ENCODE data around the gene RALA. TPM values are rescaled to one million over a fixed set of nuclear protein-coding genes. Genes with fewer than 3 reads are reported as not detected.
A peak's percentile ranks its signal among the peaks of the same experiment; 100 is the strongest.

RALA gene
- total and polyA plus RNA-seq, 4 donors: 5.7 to 18.8 (median 9.2) TPM

DNA sequence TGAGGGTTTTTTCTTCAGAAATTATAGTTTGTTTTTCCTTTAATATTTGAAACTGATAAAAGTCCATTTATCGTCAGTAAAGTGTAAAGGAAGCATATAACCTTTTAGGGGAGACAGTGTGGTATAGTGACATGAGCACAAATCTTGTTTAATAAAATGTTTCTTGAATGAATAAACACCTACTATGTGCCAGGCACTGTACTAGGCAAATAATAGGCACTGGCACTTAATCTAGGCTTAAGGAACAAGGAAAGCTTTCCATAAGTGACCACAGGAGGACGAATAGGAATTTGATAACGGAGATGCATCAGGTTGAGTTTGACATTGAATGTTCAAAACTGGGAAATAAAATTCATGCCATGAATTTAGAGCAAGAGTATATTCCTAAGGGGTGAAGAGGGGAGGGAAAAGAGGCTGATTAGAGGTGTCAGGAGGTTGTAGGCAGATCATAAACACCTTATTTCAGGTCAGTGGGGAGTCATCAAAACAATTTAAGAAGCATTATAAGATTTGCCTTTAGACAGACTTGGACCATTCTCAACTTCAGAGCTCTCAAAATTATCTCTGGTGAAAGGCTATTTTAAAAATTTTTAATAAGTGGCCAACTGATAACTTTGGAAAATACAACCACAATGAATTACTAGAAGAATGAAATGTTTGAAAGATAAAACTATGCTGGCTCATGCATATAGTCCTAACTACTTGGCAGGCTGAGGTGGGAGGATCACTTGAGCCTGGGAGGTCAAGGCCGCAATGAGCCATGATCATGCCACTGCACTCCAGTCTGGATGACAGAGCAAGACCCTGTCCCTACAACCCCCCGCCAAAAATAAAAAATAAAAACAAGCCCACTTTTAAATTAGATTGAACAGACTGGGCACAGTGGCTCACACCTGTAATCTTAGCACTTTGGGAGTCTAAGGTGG lies 22.4 kb downstream of the RALA start:
- no peaks in the 10 kb centered on the region for H3K9me3 ChIP-seq (ENCODE audit: control insufficient read depth in 4 of 4, low read length in 3 of 4)
- peak; percentile 44 for TF ChIP-seq NR2F2 (IDR thresholded peaks at IDR 0.05)
- TF ChIP-seq FOXA1 (IDR thresholded peaks at IDR 0.05): no peak
- DNase-seq (ENCODE audit: low spot score): no peak
- peaks cover 0 to 1% (median 0%) of the 10 kb centered on the region in 4 donors for H3K4me1 ChIP-seq (ENCODE audit: control insufficient read depth in 4 of 4, insufficient read depth in 4 of 4, low read length in 3 of 4)
- no peak overlapping the region for H3K9ac ChIP-seq (ENCODE audit: low read depth in 1 of 2, low read length in 2 of 2)
- H3K27me3 ChIP-seq (ENCODE audit: control insufficient read depth in 4 of 4, insufficient read depth in 4 of 4, low read length in 3 of 4): no peaks in the 10 kb centered on the region
- no peak overlapping the region for H3K27ac ChIP-seq (ENCODE audit: low read depth in 1 of 2, low read length in 2 of 2)
- no peak overlapping the region for H3K4me3 ChIP-seq (ENCODE audit: low read depth in 1 of 3, low read length in 3 of 3)
- H3K36me3 ChIP-seq (ENCODE audit: control insufficient read depth in 4 of 4, insufficient read depth in 3 of 4, low read depth in 1 of 4, low read length in 3 of 4): no peaks in the 10 kb centered on the region
- 88% methylated on average over 5 of the region's 5 CpGs for WGBS

DNA sequence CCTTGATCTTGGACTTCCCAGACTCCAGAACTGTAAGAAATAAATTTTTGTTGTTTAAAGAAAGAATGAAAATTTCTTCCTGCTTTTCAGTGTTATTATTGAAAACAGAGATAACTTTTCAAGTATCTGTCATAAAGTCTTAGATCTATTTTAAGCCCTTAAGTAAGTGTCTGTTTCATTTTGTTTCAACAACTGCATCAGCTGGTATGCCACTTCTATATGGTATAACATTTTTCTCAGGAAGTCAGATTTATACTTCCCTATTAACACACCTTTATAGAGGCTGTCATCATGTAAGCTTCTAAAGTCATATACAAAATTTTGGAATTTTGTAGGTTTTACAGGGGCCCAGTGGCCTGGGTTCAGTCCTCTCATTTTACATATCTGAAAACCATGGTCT lies 24.4 kb downstream of the RALA start:
- H3K9ac ChIP-seq (ENCODE audit: low read depth in 1 of 2, low read length in 2 of 2): no peak overlapping the region
- no peak overlapping the region for H3K4me3 ChIP-seq (ENCODE audit: low read depth in 1 of 3, low read length in 3 of 3)
- no peak overlapping the region for H3K27ac ChIP-seq (ENCODE audit: low read depth in 1 of 2, low read length in 2 of 2)
- H3K36me3 ChIP-seq (ENCODE audit: control insufficient read depth in 4 of 4, insufficient read depth in 3 of 4, low read depth in 1 of 4, low read length in 3 of 4): no peaks in the 10 kb centered on the region
- no peaks in the 10 kb centered on the region for H3K9me3 ChIP-seq (ENCODE audit: control insufficient read depth in 4 of 4, low read length in 3 of 4)
- TF ChIP-seq EGR1 (IDR thresholded peaks at IDR 0.05; ENCODE audit: low read depth in 2 of 2) (no peak), NR2F2 (IDR thresholded peaks at IDR 0.05) (no peak), HNF4A (conservative IDR thresholded peaks at IDR 0.05) (no peak), TAF1 (conservative IDR thresholded peaks at IDR 0.05) (no peak), YY1 (IDR thresholded peaks at IDR 0.05) (no peak), HNF4G (IDR thresholded peaks at IDR 0.05) (no peak), GABPA (IDR thresholded peaks at IDR 0.05 in 1 of 2, conservative IDR thresholded peaks at IDR 0.05 in 1 of 2) (no peak)
- TF ChIP-seq, protein P1, sequence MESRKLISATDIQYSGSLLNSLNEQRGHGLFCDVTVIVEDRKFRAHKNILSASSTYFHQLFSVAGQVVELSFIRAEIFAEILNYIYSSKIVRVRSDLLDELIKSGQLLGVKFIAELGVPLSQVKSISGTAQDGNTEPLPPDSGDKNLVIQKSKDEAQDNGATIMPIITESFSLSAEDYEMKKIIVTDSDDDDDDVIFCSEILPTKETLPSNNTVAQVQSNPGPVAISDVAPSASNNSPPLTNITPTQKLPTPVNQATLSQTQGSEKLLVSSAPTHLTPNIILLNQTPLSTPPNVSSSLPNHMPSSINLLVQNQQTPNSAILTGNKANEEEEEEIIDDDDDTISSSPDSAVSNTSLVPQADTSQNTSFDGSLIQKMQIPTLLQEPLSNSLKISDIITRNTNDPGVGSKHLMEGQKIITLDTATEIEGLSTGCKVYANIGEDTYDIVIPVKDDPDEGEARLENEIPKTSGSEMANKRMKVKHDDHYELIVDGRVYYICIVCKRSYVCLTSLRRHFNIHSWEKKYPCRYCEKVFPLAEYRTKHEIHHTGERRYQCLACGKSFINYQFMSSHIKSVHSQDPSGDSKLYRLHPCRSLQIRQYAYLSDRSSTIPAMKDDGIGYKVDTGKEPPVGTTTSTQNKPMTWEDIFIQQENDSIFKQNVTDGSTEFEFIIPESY (IDR thresholded peaks at IDR 0.05): no peak
- TF ChIP-seq, protein P2, sequence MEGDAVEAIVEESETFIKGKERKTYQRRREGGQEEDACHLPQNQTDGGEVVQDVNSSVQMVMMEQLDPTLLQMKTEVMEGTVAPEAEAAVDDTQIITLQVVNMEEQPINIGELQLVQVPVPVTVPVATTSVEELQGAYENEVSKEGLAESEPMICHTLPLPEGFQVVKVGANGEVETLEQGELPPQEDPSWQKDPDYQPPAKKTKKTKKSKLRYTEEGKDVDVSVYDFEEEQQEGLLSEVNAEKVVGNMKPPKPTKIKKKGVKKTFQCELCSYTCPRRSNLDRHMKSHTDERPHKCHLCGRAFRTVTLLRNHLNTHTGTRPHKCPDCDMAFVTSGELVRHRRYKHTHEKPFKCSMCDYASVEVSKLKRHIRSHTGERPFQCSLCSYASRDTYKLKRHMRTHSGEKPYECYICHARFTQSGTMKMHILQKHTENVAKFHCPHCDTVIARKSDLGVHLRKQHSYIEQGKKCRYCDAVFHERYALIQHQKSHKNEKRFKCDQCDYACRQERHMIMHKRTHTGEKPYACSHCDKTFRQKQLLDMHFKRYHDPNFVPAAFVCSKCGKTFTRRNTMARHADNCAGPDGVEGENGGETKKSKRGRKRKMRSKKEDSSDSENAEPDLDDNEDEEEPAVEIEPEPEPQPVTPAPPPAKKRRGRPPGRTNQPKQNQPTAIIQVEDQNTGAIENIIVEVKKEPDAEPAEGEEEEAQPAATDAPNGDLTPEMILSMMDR (IDR thresholded peaks at IDR 0.05; ENCODE audit: low read depth, low read length, missing input control): no peak
- TF ChIP-seq, protein P3, sequence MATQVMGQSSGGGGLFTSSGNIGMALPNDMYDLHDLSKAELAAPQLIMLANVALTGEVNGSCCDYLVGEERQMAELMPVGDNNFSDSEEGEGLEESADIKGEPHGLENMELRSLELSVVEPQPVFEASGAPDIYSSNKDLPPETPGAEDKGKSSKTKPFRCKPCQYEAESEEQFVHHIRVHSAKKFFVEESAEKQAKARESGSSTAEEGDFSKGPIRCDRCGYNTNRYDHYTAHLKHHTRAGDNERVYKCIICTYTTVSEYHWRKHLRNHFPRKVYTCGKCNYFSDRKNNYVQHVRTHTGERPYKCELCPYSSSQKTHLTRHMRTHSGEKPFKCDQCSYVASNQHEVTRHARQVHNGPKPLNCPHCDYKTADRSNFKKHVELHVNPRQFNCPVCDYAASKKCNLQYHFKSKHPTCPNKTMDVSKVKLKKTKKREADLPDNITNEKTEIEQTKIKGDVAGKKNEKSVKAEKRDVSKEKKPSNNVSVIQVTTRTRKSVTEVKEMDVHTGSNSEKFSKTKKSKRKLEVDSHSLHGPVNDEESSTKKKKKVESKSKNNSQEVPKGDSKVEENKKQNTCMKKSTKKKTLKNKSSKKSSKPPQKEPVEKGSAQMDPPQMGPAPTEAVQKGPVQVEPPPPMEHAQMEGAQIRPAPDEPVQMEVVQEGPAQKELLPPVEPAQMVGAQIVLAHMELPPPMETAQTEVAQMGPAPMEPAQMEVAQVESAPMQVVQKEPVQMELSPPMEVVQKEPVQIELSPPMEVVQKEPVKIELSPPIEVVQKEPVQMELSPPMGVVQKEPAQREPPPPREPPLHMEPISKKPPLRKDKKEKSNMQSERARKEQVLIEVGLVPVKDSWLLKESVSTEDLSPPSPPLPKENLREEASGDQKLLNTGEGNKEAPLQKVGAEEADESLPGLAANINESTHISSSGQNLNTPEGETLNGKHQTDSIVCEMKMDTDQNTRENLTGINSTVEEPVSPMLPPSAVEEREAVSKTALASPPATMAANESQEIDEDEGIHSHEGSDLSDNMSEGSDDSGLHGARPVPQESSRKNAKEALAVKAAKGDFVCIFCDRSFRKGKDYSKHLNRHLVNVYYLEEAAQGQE (IDR thresholded peaks at IDR 0.05): no peak
- TF ChIP-seq, protein P4, sequence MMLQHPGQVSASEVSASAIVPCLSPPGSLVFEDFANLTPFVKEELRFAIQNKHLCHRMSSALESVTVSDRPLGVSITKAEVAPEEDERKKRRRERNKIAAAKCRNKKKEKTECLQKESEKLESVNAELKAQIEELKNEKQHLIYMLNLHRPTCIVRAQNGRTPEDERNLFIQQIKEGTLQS (IDR thresholded peaks at IDR 0.05): no peak
- DNase-seq (ENCODE audit: low spot score): no peak
- no peaks in the 10 kb centered on the region for H3K27me3 ChIP-seq (ENCODE audit: control insufficient read depth in 4 of 4, insufficient read depth in 4 of 4, low read length in 3 of 4)
- H3K4me1 ChIP-seq (ENCODE audit: control insufficient read depth in 4 of 4, insufficient read depth in 4 of 4, low read length in 3 of 4): peaks cover 0 to 1% (median 0%) of the 10 kb centered on the region in 4 donors

Measured in liver (tissue), 9 donors.